SW480 (cell line): ENCODE measurements around the gene XDH.

Source experiments
- DNase-seq: peaks from one replicate; pipeline ENCODE4 v3.0.0-alpha.2; 2016; ENCODE audit warnings: low spot score

Gene XDH

DNA sequence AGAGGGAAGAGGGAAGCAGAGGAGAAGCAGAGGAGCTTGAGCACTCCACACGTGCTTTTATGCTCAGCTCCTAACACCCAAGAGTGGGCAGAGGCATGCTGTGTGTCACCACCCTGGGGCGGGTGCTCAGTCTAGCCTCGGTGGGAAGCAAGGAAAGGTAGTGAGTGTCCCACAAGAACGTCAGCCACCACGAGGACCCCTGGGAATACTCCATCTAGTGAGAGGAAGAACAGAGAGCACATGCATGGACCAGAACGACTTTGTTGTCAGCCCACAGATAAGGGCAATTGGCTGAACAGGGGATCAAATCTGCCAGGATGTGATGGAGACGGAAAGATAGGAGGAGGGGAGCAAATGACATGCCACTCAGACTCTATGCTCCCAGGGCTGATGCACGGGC lies 83.4 kb downstream of the XDH start:
- DNase-seq = no peak

DNA sequence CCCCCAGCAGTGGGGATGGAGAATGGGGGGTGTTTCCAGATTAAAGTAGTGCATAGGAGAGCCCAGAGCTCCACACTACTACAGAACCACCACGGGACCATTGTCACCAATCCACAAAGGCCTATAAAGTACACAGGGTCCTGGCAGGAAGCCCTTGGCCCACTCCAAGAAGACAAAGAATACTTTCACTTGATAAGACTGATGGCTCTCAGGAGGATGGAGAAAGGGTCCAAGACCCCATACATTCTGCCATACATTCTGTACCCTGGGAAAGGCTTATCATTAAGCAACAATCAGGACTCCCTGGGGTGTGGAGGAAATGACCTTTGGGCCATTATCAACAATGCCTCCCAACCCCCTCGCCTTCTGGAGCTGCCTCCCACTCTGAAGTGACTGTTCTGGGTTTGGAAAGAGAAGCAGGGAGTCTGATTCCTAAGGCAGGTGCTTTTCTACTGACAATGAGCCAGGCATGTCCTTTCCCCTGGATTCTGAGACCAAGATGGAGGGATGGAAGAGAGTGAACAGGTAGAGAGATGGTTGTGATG lies 85.4 kb downstream of the XDH start:
- DNase-seq = no peak

DNA sequence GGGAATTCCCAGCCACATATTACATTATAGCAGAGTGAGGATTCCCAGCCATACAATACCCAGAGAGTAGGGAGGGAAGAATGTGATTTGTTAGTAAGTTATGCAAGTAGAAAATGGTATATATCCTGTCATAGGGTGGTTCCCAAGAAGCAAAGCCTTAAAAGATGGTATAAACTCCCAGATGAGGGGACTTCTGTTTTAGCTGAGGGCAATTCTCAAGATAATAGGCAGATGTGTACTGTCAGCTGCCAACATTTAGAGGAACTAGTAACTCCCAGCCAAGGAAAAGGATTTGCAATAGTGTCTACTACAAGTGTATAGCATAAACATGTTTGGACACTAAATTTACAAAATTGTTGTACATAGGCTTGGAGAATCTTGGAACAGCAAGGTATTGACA lies 86.5 kb downstream of the XDH start:
- no peak for DNase-seq

- DNase-seq = no peak
Measured at GRCh38 chr2:31327505-31327904, 87.0 kb downstream of the XDH start.

DNA sequence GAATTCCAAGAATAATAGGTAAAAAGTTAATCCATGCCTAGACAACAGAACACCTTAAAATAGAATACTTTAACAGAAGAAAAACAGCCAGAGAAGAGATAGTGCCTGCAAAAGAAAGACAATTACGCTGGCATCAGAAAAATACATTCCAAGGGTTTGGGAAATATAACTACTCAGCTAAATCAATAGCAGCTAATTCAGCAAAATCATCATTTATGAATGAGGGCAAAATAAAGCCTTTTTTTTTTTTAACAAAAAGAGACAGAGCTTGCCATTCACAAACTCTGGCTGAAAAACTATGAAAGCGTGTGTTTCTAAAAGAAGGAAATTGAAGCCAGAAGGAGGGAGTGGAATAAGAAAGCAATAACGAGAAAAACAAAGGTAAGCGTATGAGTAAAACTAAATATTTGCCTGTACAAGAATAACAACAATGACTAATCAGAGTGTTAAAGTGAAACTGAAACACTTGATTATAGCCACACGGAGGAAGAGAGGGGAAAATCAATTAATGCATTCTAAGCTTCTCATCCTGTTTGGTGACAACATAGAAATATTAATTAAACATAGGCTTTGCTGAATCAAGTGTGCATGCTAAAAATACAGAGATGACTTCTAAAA lies 90.4 kb downstream of the XDH start:
- DNase-seq = no peak

- no peak for DNase-seq
Measured at GRCh38 chr2:31322371-31322770, 92.2 kb downstream of the XDH start.

DNA sequence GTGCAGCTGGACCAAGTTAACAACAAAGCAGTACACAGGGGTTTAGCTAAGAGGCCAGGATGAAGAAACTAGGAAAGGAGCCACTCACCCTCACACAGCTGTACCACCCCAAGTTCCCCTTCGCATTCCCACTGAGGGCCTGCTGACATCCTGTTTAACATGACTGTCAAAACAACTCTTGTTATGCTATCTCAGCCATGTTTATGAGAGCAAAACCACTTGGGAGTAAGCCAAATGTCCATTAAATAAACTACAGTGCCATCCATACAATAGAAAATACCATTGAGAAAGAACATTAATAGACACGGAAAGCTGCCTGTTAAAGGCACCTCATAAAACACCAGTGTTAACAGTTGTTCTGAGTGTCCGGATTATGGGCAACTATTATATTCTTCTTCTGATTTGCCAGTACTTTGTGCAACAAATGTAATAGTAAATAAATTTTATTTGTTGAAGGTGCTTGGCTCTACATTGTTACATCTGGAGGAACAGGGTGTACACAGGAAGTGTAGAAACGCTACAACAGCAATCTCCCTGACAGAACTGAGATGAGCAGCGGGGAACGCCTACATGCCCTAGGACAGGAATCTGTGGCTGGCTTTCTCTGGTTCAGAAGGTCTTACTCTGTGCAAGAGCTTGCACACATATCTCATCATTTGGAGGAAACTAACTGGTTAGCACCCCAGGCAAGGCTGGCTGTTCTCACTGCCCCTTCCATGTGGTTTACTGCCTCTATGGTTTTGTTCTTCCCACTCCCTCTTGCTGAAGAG lies 95.0 kb downstream of the XDH start:
- DNase-seq = no peak

GRCh38 chr2:31318361-31319336 lies 95.9 kb downstream of the XDH start:
- peak; percentile 33 for DNase-seq

GRCh38 chr2:31317396-31317795 lies 97.1 kb downstream of the XDH start:
- DNase-seq = no peak

GRCh38 chr2:31314761-31315160 lies 99.8 kb downstream of the XDH start:
- no peak for DNase-seq

- no peak for DNase-seq
Measured at GRCh38 chr2:31312898-31313297, 101.6 kb downstream of the XDH start.

- DNase-seq = no peak
Measured at GRCh38 chr2:31304816-31305215, 109.7 kb downstream of the XDH start.

GRCh38 chr2:31302940-31303563 lies 111.5 kb downstream of the XDH start:
- DNase-seq = no peak

DNA sequence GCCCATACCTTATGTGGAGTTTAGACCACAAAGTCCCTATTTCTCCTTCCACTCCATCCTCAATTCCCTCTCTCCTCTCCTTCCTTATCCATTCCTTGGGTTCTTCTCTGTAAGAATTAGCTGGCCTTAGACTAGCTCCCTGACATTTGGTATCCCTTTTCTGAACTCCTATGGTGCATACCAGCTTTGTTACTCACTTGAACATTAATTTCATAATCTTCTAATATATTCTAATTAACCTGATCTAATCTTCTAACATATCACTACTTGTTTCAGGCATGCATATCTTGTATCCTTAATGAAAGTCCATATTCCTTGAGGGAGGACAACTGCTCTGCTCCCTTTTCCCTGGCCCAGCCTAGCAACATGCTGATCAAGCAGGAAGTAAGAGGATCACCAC lies 114.2 kb downstream of the XDH start:
- no peak for DNase-seq

- no peak for DNase-seq
Measured at GRCh38 chr2:31299547-31299946, 115.0 kb downstream of the XDH start.

DNA sequence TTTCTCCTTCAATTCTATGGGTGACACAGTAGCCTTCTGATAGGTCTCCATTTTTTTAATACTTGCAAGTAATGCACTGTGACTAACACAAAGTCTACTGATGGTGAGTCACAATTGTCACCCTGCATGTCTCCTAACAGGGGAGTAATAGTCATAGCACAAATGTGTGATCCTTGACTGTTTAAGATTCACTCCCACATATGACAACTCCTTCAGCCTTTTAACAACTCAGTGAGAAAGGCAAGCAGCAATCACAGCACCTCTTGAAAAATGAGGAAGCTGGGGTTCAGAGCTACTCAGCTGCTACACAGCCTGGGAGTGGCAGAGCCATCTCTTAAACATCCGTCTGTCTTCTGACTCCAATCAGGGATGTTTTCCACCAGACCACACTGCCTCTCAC lies 116.8 kb downstream of the XDH start:
- DNase-seq = no peak

DNA sequence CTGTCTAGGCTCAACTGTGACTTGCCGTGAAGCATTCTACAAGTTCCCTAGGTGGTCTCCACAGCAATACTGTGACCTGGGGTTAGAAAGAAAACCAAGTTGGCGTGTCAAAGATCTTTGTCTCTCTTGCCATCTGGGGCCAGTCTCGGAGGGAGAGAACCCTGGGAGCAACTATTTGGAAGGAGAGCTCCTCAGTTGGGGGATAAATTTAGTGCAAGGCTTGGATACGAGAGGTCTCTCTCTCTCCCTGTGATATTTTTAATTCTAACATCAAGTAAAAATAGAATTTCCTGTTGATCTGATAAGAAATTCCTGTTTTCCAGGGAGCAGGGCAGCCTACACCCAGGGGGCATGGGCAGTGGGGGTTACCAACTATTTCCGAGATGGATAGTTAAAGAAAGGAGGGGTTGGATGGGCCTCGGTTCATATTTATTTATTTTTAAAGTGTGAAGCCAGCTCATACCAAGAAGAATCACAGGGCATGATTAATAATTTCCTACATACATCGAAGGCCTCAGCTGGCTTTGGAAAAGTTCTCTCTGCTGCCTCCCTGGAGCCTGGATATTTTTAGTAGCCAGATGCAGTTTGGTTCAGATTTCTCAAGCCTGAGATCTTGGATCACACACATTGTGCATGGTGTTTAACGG lies 117.8 kb downstream of the XDH start:
- DNase-seq = no peak

DNA sequence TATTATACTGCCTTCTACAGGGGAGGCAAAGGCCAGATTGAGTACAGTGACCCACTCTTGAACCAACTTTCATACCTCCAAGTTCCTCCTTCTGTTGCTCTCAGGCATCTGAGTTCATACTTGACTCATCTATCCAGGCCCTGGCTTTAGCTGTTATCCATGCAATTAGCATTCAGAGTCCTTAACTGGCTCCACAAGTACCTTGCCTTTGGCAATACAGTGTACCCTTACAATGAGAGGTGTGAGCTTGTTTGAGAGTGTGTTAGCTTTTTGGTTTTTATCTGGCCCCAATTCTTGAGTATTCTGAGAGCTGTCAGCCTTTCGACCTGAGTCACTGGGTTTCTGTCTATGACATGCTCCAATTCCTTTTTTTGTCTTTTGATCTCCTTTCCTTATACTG lies 120.3 kb downstream of the XDH start:
- DNase-seq = no peak

GRCh38 chr2:31287654-31288053 lies 126.9 kb downstream of the XDH start:
- no peak for DNase-seq

GRCh38 chr2:31286961-31287550 lies 127.5 kb downstream of the XDH start:
- DNase-seq = peak; percentile 56

DNA sequence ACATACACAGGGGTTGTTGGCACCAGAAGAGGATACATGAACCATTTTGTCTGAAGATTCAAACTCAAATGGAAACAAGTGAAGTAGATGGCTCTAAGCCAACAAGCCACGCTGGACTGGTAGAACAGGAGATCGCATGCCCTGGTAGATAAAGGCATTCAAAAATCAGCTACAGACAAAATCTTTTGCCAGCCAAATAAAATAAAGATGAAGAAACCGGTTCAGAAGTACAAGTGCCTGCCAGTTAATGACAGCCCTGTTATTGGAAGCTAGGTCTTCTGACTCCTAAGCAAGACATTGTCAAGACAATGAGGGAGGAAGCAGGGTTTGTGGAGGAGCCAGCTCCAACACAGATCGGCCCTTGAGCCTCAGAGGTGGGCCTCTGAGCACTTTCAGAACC lies 128.3 kb downstream of the XDH start:
- no peak for DNase-seq
